Stomach (tissue), 9 donors: Measurements from ENCODE around the gene PLOD2. TPM values are rescaled to one million over a fixed set of nuclear protein-coding genes. Genes with fewer than 3 reads are reported as not detected.

Source experiments
- DNase-seq, 2 donors: peaks; one replicate each; pipeline versions ENCODE4 v3.0.0 to v3.0.0-alpha.2; 2013 to 2019
- H3K27ac ChIP-seq, 5 donors: fragments of 200-600 bp in 4 of 5; sonication (generic) in 4 of 5; one replicate each; pipeline ENCODE4 v1.5.1; 2013 to 2019; ENCODE audit warnings: mild to moderate bottlenecking in 1 of 5, moderate library complexity in 1 of 5
- H3K27me3 ChIP-seq, 3 donors: fragments of 200-600 bp; sonication (generic); one replicate each; pipeline ENCODE4 v1.5.1; 2017 to 2019; ENCODE audit warnings: mixed run types in 1 of 3
- H3K36me3 ChIP-seq, 4 donors: fragments of 200-600 bp; sonication (generic); 1 replicate in 3 of 4; 2 replicates in 1 of 4; pipeline ENCODE4 v1.5.1; 2016 to 2019
- H3K4me1 ChIP-seq, 4 donors: fragments of 200-600 bp; sonication (generic); one replicate each; pipeline ENCODE4 v1.5.1; 2016 to 2019
- H3K4me3 ChIP-seq, 4 donors: fragments of 200-600 bp; sonication (generic) in 3 of 4; one replicate each; pipeline ENCODE4 v1.5.1; 2016 to 2019; ENCODE audit warnings: mild to moderate bottlenecking in 1 of 4
- H3K9me3 ChIP-seq, 4 donors: fragments of 200-600 bp; sonication (generic); one replicate each; pipeline ENCODE4 v1.5.1; 2016 to 2019
- CTCF ChIP-seq, 7 experiments: fragments of 450-650 bp in 4 of 7; fragments of 200-600 bp in 3 of 7; sonication (generic) in 3 of 7; IDR thresholded peaks; one replicate each; pipeline ENCODE4 v1.5.1; 2016 to 2019; ENCODE audit warnings: antibody characterized with exemption in 7 of 7, control low read depth in 2 of 7, mild to moderate bottlenecking in 1 of 7
- EP300 ChIP-seq: sonication (generic); formaldehyde crosslinking; IDR thresholded peaks from one replicate; pipeline ENCODE4 v1.6.1; 2017; ENCODE audit warnings: antibody characterized with exemption
- POLR2A ChIP-seq, 4 donors: fragments of 450-650 bp; IDR thresholded peaks; one replicate each; pipeline ENCODE4 v1.6.1; 2016; ENCODE audit warnings: antibody characterized with exemption in 4 of 4, control low read depth in 2 of 4, mild to moderate bottlenecking in 1 of 4, moderate library complexity in 1 of 4
- POLR2AphosphoS5 ChIP-seq, 3 donors: sonication (generic); formaldehyde crosslinking; IDR thresholded peaks; one replicate each; pipeline ENCODE4 v1.6.1; 2016; ENCODE audit warnings: antibody characterized with exemption in 3 of 3
- WGBS, 5 donors: extraction: QIAGEN DNeasy Blood & Tissue Kit in 3 of 5; methylation state at CpG; one replicate each; pipeline versions ENCODE4 v1.1.5 to v1.1.7; 2013 to 2018; 5-methylcytosine and 5-hydroxymethylcytosine counted together
- intact Hi-C: fragments of 100-400 bp; cut with DNase I; formaldehyde crosslinking; loops from one replicate; pipeline ENCODE4 v1.15.1; 2023; ENCODE audit warnings: low total_unique reads
- polyA plus RNA-seq, 3 donors: library from polyadenylated mRNA; stranded (reverse); fragments of 200-250 nt; gene quantifications; one replicate each; pipeline ENCODE4 v1.2.3, GENCODE V29; 2013
- total RNA-seq, 5 donors: library from RNA; depleted of rRNA; stranded (reverse); fragments of >200 nt; gene quantifications; one replicate each; pipeline versions ENCODE4 v1.1.0 to v1.2.3, GENCODE V29; 2014 to 2016
- donor health status: healthy with polysubstance abuse.
- donor health status: Bipolar disorder and iron deficiency.
- donor health status: healthy.

Gene PLOD2
- total and polyA plus RNA-seq, 8 donors, result 18.1 to 99.5 (median 43.0) TPM

GRCh38 chr3:146159616-146160320 lies 1.2 kb downstream of the PLOD2 start:
- Histone ChIP-seq H3K9me3 (no peaks in the 10 kb centered on the region), H3K27me3 (peaks cover 0 to 13% (median 9%) of the 10 kb centered on the region in 3 donors), H3K4me1 (peaks cover 13 to 79% (median 53%) of the 10 kb centered on the region in 4 donors), H3K4me3 (peak overlapping the region; percentile 77 to 80 (median 78)), H3K27ac (peak overlapping the region; percentile 93 to 96 (median 95)), H3K36me3 (no peaks in the 10 kb centered on the region)
- intact Hi-C loops, result no loop called here
- no peak for TF ChIP-seq POLR2AphosphoS5 (IDR thresholded peaks at IDR 0.05)
- TF ChIP-seq CTCF (IDR thresholded peaks at IDR 0.05), result peak in 1 of 7 experiments; percentile 47
- 3 to 11% (median 5%) methylated on average over 7 of the region's 7 CpGs for WGBS, 5 donors
- DNase-seq, result no peak

GRCh38 chr3:146159037-146159436 lies 1.9 kb downstream of the PLOD2 start:
- intact Hi-C loops, result no loop called here
- Histone ChIP-seq H3K9me3 (no peaks in the 10 kb centered on the region), H3K36me3 (no peaks in the 10 kb centered on the region), H3K4me1 (peaks cover 13 to 82% (median 60%) of the 10 kb centered on the region in 4 donors), H3K27me3 (peaks cover 0 to 13% (median 9%) of the 10 kb centered on the region in 3 donors), H3K4me3 (peak overlapping the region; percentile 77 to 80 (median 78)), H3K27ac (peak overlapping the region in 4 of 5 donors; percentile 93 to 96 (median 95))
- 34 to 67% (median 51%) methylated on average over 4 of the region's 4 CpGs for WGBS, 5 donors
- TF ChIP-seq CTCF (IDR thresholded peaks at IDR 0.05), result no peak
- TF ChIP-seq POLR2A (IDR thresholded peaks at IDR 0.05), result no peak
- TF ChIP-seq EP300, result no peak
- TF ChIP-seq POLR2AphosphoS5 (IDR thresholded peaks at IDR 0.05), result no peak
- DNase-seq, result no peak

- WGBS, 5 donors, result 59 to 78% (median 61%) methylated on average over 2 of the region's 2 CpGs
- H3K9me3 ChIP-seq, result no peaks in the 10 kb centered on the region
- H3K27ac ChIP-seq, result peak overlapping the region; percentile 55 to 96 (median 95)
- peak overlapping the region; percentile 5 to 79 (median 78) for H3K4me3 ChIP-seq
- peaks cover 22 to 82% (median 59%) of the 10 kb centered on the region in 4 donors for H3K4me1 ChIP-seq
- no peaks in the 10 kb centered on the region for H3K36me3 ChIP-seq
- no peak for TF ChIP-seq POLR2AphosphoS5 (IDR thresholded peaks at IDR 0.05)
- no peak for TF ChIP-seq CTCF (IDR thresholded peaks at IDR 0.05)
- TF ChIP-seq POLR2A (IDR thresholded peaks at IDR 0.05), result no peak
- no peak for TF ChIP-seq EP300
- intact Hi-C loops, result no loop called here
- DNase-seq, result no peak
- H3K27me3 ChIP-seq, result peaks cover 0 to 13% (median 9%) of the 10 kb centered on the region in 3 donors
Measured at GRCh38 chr3:146157325-146158060, 3.5 kb downstream of the PLOD2 start.

GRCh38 chr3:146156666-146157314 lies 4.2 kb downstream of the PLOD2 start:
- H3K9me3 ChIP-seq, result no peaks in the 10 kb centered on the region
- H3K27ac ChIP-seq, result peak overlapping the region; percentile 52 to 96 (median 95)
- TF ChIP-seq POLR2AphosphoS5 (IDR thresholded peaks at IDR 0.05), result no peak
- peak; percentile 50 to 59 for DNase-seq
- no peaks in the 10 kb centered on the region for H3K36me3 ChIP-seq
- peaks cover 0 to 13% (median 9%) of the 10 kb centered on the region in 3 donors for H3K27me3 ChIP-seq
- intact Hi-C loops, result no loop called here
- peaks cover 22 to 82% (median 58%) of the 10 kb centered on the region in 4 donors for H3K4me1 ChIP-seq
- H3K4me3 ChIP-seq, result peak overlapping the region; percentile 7 to 79 (median 48)
- WGBS, 5 donors, result 17 to 63% (median 40%) methylated on average over 3 of the region's 3 CpGs
